ENCODE data around the gene VPS13D.

Gene VPS13D

GRCh38 chr1:12229835-12230548, at the start of gene VPS13D:
VPS13D (plus strand) TSS chr1:12230030; CDS start chr1:12234267, 4,237 bp downstream.
- DNase-seq (ENCODE audit: low spot score) = peak; percentile 81

GRCh38 chr1:12180315-12180714, 49.5 kb upstream of the VPS13D start:
- DNase-seq (ENCODE audit: low spot score) = no peak

GRCh38 chr1:12180903-12181302, 48.9 kb upstream of the VPS13D start:
- DNase-seq (ENCODE audit: low spot score) = no peak

- no peak for DNase-seq (ENCODE audit: low spot score)
Observed at GRCh38 chr1:12181568-12181967, 48.3 kb upstream of the VPS13D start.

GRCh38 chr1:12182410-12182984, 47.3 kb upstream of the VPS13D start:
- no peak for DNase-seq (ENCODE audit: low spot score)

- no peak for DNase-seq (ENCODE audit: low spot score)
Observed at GRCh38 chr1:12183095-12183794, 46.6 kb upstream of the VPS13D start.

- peak; percentile 63 for DNase-seq (ENCODE audit: low spot score)
Observed at GRCh38 chr1:12184008-12184681, 45.7 kb upstream of the VPS13D start.

- DNase-seq (ENCODE audit: low spot score) = no peak
Observed at GRCh38 chr1:12185036-12185917, 44.6 kb upstream of the VPS13D start.

GRCh38 chr1:12185918-12186678, 43.7 kb upstream of the VPS13D start:
- DNase-seq (ENCODE audit: low spot score) = no peak

GRCh38 chr1:12186679-12186985, 43.2 kb upstream of the VPS13D start:
- no peak for DNase-seq (ENCODE audit: low spot score)

- no peak for DNase-seq (ENCODE audit: low spot score)
Observed at GRCh38 chr1:12188115-12188514, 41.7 kb upstream of the VPS13D start.

GRCh38 chr1:12188657-12189327, 41.0 kb upstream of the VPS13D start:
- DNase-seq (ENCODE audit: low spot score) = no peak

- DNase-seq (ENCODE audit: low spot score) = no peak
Observed at GRCh38 chr1:12189328-12189682, 40.5 kb upstream of the VPS13D start.

- DNase-seq (ENCODE audit: low spot score) = no peak
Observed at GRCh38 chr1:12191242-12192032, 38.4 kb upstream of the VPS13D start.

- no peak for DNase-seq (ENCODE audit: low spot score)
Observed at GRCh38 chr1:12194666-12195216, 35.1 kb upstream of the VPS13D start.

- no peak for DNase-seq (ENCODE audit: low spot score)
Observed at GRCh38 chr1:12195416-12195815, 34.4 kb upstream of the VPS13D start.

GRCh38 chr1:12196641-12197482, 33.0 kb upstream of the VPS13D start:
- no peak for DNase-seq (ENCODE audit: low spot score)

GRCh38 chr1:12197483-12197880, 32.3 kb upstream of the VPS13D start:
- no peak for DNase-seq (ENCODE audit: low spot score)

- DNase-seq (ENCODE audit: low spot score) = no peak
Observed at GRCh38 chr1:12200208-12200607, 29.6 kb upstream of the VPS13D start.
